Glomerular visceral epithelial cell (primary cell): ENCODE measurements around the gene SACM1L.
A peak's percentile ranks its signal among the peaks of the same experiment; 100 is the strongest.

Experiments
- DNase-seq: peaks from one replicate; pipeline ENCODE4 v3.0.0-alpha.2; 2016; ENCODE audit errors: extremely low spot score

The SACM1L gene, protein sequence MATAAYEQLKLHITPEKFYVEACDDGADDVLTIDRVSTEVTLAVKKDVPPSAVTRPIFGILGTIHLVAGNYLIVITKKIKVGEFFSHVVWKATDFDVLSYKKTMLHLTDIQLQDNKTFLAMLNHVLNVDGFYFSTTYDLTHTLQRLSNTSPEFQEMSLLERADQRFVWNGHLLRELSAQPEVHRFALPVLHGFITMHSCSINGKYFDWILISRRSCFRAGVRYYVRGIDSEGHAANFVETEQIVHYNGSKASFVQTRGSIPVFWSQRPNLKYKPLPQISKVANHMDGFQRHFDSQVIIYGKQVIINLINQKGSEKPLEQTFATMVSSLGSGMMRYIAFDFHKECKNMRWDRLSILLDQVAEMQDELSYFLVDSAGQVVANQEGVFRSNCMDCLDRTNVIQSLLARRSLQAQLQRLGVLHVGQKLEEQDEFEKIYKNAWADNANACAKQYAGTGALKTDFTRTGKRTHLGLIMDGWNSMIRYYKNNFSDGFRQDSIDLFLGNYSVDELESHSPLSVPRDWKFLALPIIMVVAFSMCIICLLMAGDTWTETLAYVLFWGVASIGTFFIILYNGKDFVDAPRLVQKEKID

DNA sequence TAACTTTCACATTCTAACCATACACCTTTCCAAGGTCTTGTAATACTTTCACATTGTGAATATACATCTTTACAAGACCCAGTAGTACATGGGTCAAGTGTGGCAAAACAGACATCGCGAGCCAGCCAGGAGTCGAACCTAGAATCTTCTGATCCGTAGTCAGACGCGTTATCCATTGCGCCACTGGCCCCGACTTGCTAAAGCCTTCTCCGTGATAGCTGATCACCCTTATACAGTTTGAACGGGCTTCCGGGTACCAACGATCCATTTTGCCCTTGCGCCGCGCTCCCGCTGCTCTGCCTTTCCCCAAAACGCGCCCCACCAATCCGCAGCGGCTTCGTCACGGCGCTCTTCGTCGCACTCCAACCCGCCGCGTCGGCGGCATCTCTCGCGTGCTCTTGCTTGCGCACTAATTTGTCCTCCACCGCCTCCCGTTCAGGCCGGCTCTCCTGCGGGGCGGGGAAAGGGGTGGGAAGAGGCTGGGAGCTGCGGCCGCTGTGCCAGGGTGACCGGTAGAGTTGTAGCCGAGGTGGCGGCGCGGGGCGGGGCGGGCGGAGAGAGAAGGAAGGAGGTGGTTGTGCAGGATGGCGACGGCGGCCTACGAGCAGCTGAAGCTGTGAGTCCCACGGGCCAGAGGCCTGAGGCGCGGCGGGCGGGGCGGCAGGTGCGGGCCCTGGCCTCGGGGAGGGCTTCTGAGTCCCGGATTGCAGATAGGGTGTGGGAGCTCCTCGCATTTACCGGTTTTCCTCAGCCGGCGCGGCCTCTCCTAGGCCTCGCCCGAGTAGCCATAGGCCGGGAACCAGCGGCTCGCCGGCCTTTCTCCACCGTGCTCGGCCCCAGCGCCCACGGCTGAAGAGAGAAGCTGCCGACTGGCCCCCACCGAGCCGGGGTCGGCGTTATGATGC lies at the start of gene SACM1L:
Gene SACM1L (plus strand): TSS at position 515 of the 905 bp plus-strand sequence. CDS start 70 bp downstream, at position 585.
- DNase-seq, result peak; percentile 99

DNA sequence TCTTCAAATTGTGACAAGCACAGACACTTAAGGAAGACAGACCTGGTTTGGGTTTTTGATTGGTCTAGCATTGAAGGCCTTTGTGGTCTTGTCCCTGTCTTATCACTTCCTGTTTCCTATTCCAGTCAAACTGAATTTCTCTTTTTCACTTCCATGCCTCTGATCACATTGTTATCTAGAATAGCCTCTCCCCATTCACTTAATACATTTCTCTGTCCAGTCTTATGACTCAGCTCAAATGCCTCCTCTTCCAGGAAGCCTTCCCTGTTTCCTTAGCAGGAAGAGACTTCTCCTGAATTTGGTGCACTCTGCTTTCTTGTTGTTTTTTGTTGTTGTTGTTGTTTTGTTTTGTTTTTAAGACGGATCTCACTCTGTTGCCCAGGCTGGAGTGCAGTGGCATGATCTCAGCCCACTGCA lies 49.1 kb upstream of the SACM1L start:
- DNase-seq, result no peak

DNA sequence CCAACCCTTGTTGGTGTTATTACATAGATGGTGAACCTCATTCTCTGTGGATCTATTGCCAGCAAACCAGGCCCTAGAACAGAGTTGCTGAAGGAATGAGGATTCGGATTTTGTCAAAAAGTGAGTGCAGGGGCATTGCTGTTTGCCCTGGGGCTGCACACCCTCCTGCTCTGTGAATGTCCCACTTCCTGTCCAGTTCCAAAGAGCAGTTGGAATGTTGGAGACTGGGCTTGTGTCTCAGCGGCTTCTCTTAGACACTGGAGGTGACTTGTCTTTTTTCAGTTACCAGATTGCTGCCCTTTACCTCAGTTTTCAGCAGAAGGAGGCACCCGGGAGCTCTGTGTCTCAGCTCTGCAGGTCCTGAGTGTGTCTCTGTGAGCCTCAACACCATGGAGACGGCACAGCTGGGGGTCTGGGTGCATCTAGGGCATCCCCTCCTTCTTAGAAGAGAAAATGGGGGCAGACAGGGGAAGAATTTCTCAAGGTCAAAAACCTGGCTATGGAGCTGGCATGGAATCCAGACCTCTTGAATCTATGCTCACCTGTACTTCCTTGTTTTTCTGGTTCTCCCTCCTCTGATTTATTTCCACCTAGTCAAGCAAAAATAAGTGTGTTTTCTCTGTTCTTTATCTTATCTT lies 48.4 kb upstream of the SACM1L start:
- no peak for DNase-seq

DNA sequence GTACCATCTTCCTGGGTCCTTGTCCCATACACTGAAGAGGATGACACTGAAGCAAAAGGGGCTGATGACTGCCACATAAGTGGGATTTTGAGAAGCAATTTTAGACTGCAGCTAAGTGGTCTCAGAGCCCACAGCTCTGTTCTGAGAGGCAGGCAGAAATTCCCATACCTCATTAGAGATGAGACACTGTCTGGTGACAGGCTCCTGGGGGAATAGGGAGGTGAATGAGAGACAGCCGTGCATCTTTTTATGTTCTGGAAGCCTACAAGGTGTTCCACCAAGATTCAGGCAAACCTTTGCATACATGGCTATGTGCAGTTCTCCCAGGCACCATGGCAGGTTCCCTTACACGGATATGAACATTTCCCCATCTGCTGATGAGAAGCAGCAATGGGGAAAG lies 47.4 kb upstream of the SACM1L start:
- DNase-seq, result no peak

DNA sequence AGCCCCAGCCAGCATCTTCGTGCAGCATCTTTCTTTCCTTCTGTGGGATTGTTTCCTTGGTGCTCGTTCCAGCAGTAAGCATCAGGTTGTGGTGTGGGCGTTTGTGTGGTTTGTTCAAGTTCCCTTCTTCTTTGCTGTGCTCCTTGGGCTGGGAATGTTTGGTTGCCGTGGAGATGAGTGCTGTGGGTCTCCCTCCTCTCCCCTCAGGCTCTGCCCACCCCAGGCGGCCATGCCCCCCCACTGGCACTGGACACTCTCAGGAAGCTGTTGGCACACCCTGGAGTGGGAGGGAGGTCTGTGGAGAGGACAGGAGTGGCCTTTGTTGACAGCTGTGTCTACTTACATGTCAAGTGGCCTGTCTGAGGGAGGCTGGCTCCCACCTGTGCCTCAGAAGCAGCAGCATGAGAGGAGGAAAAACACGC lies 46.5 kb upstream of the SACM1L start:
- peak; percentile 52 for DNase-seq

DNA sequence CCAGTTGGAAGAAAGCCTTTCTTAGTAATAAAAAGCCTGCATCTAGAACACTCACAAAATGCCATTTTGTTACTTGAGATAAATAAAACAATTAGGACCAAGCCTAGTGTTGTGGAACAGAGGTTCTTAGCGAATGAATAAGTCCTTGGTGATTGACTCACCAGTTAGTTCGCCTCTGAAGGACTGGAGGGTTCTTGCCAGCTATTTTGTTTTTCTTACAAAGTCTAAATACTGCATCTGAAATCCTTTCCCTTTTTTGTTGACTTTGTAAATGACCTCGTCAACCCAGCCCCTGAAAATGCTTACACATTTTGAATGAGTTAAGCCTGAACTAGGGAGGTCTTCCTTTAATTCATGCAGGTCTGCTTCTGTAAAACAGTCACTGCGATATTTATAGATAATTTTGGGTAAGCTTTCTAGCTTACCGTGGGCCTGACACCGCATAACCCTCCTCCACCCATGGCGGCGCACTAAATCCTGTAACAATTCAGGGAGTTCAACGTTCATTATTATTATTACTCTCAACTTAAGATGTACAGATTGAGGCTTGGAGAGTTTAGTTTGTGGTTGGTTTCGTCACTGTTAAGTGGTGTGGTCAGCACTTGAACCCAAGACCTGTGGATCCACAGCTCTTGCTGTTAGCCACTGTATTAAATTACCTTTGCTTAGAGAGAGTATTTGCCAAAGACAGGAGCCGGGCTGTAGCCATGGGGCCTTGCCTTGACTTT lies 45.0 kb upstream of the SACM1L start:
- DNase-seq, result peak; percentile 18

DNA sequence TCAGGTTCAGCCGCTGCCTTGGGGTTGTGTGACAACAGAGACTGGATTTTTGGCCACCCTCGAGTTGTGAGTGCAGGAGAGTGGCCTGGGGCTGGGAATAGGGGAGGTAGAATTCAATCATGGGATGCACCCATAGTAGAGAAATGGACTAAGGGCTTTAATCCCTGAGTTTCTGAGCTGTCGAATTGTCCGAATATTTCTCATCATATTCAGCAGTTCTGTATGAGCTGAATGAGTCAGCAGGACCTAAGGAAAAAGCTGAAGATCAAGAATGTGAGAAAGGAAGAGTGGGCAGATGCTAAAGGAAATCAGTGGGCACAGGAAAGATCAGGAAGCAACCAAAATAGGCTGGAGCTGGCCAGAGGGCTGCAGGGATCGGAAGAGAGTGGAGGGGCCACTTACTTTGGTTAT lies 44.4 kb upstream of the SACM1L start:
- peak; percentile 54 for DNase-seq

DNA sequence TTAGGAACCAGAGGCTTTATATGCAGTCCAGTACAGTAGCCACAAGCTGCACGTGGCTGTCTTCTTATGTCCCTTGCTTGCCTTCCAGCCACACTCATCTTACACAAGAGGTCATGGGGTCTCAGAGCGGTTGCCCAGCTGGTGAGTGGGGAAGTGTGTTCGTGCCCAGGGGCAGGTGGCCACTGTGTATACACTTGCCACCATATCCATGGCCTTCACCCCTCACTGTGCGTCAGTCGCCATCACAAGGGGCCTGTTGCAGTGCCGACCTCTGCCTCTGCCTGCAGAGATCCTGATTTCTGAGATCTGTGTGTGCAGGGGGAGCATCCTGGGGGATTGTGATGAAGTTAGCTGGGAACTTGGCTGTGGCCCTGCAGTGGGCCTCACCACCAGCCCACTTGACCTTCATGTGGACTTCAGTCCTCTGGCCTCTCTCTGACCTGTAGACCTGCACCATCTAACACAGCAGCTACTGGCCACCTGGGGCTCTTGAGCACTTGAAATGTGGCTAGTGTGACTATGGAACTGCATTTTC lies 43.1 kb upstream of the SACM1L start:
- DNase-seq, result no peak

DNA sequence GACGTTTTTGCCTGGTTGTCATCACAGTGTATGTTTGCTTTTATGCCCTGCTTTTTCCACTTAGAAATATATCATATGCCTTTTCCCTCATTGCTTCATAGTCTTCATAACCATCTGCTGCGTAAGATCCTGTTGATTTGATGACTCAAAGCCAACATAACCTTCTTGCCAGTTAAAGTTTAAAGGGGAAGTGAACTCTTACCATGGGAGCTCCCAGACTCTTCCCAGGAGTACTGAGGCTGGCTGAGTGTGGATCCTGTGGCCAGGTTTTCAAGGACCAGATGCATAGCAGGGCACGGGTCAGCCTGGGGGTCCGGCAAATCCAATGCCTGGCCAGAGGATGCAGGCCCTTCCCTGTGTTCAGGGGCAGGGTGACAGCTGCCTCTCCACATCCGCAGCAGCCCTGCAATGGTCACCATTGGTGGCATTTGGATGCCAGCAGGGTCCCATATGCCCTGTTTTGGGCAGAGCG lies 42.0 kb upstream of the SACM1L start:
- DNase-seq, result peak; percentile 60

DNA sequence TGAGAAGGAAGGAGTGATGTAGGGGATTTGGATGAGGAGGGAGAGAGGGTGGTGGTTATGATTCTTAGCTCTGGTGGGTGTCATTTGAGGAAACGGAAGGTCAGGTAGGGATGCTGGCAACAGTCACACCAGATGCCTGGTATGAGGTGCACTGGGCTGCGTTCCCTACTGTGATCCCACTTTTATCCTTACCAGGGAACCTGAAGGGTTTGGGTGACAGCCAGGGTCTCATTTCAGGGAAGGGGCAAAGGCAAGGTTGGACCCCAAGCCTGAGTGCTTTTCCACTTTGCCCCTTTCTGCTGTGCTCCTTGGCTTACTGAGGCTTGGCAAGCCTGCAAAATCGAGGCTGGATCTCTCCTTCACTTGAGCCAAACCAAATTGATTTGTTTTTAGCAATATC lies 36.0 kb upstream of the SACM1L start:
- no peak for DNase-seq

DNA sequence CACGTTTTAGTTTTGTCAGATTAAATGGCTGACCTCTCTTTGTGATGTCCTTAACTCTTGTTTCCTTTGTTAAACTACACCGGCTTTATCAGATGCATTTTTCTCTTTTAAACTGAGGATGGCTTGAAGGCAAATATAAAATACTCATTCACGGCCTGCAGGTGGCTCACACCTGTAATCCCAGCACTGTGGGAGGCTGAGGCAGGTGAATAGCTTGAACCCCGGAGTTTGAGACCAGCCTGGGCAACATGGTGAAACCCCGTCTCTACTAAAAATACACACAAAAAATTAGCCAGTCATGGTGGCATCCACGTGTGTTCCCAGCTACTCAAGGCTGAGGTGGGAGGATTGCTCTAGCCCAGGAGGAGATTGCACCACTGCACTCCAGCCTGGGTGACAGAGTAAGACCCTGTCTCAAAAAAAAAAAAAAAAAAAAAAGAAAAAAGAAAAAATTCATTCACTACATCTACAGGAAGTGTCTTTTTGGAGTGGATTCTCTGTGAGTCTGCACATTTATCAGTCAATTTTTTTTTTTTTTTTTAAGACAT lies 34.7 kb upstream of the SACM1L start:
- no peak for DNase-seq

DNA sequence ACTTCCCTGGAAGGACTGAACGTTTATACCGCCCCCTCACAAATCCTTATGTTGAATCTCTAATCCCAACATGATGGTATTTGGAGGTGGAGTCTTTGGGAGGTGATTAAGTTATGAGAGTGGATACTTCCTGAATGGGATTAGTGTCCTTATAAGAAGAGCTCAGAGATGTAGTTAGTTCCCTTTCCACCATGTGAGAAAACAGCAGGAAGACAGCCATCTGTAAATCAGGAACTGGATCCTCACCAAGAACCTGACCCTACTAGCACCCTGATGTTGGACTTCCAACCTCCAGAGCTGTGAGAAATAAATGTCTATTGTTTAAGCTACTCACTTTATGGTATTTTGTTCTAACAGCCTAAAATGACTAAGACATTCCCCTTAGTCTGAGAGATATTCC lies 33.3 kb upstream of the SACM1L start:
- DNase-seq, result no peak

DNA sequence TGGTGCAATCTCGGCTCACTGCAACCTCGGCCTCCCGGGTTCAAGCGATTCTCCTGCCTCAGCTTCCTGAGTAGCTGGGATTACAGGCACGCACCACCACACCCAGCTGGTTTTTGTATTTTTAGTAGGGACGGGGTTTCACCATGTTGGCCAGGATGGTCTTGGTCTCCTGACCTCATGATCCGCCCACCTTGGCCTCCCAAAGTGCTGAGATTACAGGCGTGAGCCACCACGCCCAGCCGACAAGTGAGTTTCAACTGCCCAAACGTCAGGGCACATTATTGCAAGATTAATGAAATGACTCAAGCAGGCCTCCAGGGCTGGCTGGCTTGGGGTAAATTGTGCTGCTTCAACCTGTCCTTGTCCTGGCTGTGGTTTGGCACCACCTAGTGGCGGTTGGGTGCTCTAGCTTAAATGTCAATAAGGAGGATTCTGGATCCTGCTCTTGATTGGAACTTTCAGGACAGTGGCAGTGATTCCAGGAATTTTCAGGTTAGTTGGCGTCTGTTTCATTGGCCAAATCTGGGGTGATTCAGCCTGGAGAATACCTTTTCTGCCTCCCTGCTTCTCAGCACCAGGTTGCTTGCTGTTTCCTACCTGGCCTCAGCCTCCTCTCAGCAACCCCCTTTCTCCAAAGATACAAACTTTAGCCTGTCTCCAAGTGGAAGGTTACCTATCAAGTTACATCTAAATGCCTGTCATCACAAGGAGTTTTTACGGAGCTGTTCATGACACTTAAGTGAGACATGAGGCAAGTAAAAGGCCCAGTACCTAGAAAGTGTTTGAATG lies 32.4 kb upstream of the SACM1L start:
- DNase-seq, result peak; percentile 90

DNA sequence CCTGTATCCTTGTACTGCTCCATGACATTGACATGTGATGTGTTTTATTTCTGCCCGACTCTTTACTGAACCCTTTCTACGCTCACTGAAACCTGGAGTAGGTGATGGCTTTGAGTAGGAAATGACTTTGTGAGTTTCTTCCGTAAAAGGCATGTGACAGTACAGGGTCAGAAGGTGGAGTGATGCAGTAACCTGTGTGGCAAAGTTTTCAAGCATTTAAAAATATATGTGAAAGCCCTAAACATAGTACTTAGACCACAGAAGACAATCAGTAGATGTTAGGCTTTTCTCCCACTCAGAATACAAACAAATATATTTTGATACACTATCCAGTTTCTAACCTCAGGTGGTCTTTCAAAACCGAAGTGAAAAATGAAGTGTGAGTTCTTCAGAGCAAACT lies 31.3 kb upstream of the SACM1L start:
- DNase-seq, result no peak

DNA sequence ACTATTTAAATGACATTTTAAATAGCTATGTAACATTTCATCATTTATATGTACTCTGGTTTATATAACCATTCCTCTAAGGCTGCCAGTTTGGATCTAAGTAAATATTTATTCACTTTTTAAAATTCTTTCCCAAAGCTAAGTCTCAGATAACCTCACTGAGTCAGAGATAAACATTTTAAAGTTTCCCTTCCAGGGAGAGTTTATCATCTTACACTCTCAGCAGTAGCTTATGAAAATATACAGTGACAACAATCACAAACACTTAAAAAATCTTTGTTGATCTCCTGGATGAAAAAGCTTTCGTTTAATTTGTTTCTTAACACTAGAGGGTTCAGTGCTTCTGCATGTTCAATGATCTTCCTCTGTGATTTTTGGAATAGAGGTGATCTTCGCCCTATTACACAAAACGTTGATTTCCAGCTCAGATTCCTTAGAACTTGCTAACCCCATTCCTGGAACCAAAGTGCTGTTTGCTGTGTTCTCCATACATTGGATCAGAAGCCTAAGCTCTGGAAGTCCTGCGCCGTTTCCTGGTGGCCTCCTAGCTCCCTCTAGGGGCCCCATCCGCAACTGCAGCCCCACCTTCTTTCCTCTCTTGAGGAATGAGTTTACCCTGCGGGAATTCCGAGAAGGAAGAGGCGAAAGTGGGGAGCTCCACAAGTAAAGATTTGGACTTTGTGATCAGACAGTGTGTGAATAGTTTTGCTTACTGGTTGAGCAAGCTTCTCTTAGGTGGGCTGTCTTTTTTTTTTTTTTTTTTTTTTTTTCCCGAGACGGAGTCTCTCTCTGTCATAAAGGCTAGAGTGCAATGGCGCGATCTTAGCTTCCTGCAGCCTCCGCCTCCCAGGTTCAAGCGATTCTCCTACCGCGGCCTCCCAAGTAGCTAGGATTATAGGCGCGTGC lies 29.3 kb upstream of the SACM1L start:
- peak; percentile 46 for DNase-seq

DNA sequence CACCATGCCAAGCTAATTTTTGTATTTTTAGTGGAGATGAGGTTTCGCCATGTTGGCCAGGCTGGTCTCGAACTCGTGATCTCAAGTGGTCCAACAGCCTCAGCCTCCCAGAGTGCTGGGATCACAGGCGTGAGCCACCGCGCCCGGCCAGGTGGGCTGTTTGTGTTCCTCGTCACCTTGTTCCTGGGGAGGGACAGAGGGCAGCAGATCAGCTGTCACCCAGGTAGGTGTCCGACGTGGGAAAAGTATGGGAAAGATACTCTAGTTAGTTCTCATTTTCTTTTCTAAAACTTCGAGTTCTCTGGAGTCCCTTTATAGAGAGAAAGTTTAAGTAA lies 28.7 kb upstream of the SACM1L start:
- DNase-seq, result no peak

DNA sequence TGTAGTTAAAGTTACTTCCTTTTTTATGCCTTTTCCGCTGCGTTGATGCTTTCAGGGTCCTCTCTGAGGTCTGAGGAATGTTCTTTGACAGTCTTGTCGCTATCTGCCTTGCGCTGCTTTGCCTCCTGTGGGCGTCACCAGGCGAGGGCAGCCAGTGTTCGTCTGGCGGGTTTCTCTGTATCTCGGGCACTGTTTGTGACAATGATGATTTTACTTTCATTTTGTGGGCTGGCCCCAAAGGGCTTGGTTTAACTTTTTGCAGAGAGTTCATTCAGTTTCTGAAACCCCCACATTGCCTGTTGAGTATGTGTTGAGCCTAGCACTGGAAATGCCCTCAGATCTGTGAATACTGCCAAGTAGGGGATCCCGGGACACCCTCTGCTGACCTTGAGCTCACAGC lies 24.6 kb upstream of the SACM1L start:
- no peak for DNase-seq

DNA sequence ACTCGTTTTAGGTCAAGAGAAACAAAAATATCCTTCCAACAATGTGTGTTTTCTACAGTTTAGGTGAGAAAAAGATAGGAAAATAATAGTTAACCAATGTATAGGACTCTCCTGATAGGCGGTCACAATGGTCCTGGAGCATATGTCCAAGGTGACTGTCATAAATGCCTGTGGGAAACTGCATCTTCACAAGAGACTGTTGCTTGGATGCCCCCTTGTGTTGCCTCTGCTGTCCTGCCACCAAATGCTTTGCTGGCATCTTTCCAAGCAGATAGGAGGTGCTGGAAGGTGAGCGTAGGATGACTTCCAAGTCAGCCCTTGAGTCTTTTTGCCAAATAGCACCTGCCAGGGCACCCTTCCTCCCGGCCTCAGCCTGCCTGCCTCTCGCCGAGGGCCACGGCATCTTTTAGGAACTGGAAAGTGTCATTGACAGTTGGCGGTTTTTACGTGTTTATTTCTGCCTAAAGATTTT lies 24.1 kb upstream of the SACM1L start:
- peak; percentile 26 for DNase-seq
